ENCODE data around the gene CYP4F11.

- TF ChIP-seq POLR2A (IDR thresholded peaks at IDR 0.05; ENCODE audit: low read depth, low read length) (no peak), POLR2AphosphoS5 (IDR thresholded peaks at IDR 0.05; ENCODE audit: low read depth, low read length) (no peak)
Measured at GRCh38 chr19:15862444-15862843, 71.9 kb downstream of the CYP4F11 start.
